Sigmoid colon (tissue), 4 donors: ENCODE results near the gene H6PD.

Experiments used
- POLR2A ChIP-seq, 2 donors: fragments of 450-650 bp; IDR thresholded peaks; one replicate each; pipeline ENCODE4 v1.6.1; 2016; ENCODE audit warnings: antibody characterized with exemption in 2 of 2, mild to moderate bottlenecking in 2 of 2, moderate library complexity in 2 of 2
- POLR2AphosphoS5 ChIP-seq, 4 donors: sonication (generic); formaldehyde crosslinking; IDR thresholded peaks; one replicate each; pipeline ENCODE4 v1.6.1; 2017; ENCODE audit warnings: antibody characterized with exemption in 4 of 4
- TF ChIP-seq, protein P1 (sequence below), 4 experiments: fragments of 450-650 bp in 3 of 4; fragments of 200-600 bp in 1 of 4; IDR thresholded peaks; one replicate each; pipeline ENCODE4 v1.5.1; 2016 to 2019; ENCODE audit warnings: antibody characterized with exemption in 4 of 4, mild to moderate bottlenecking in 3 of 4, moderate library complexity in 2 of 4

DNA sequence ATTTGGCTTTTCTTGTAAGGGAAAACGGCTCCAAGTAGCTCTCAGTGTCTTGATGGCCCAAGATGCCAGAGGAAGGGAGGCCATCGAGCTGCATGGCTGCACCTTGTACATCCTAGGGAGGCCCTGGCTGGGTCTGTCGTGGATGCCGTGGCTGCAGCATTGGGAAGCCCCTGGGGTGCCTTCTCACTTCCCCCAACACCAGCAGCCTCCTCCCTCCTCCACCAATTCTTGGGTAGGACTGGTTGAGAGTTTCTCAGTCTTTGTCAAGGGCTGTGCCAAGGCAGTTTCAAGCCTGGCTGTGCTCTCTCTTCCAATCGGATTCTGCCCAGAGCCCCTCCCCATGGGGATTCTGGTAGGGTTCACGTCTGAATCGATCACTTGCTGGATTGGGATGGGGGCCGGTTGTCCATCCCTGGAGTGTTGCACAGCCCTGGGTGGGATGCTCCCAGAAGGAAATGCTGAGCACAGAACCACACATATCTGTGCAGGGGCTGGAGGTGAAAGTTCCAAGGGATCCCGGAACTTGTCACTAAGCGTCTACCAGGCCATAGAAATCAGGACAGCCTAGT lies 44.1 kb downstream of the H6PD start:
- TF ChIP-seq POLR2A (IDR thresholded peaks at IDR 0.05): no peak
- TF ChIP-seq, protein P1, sequence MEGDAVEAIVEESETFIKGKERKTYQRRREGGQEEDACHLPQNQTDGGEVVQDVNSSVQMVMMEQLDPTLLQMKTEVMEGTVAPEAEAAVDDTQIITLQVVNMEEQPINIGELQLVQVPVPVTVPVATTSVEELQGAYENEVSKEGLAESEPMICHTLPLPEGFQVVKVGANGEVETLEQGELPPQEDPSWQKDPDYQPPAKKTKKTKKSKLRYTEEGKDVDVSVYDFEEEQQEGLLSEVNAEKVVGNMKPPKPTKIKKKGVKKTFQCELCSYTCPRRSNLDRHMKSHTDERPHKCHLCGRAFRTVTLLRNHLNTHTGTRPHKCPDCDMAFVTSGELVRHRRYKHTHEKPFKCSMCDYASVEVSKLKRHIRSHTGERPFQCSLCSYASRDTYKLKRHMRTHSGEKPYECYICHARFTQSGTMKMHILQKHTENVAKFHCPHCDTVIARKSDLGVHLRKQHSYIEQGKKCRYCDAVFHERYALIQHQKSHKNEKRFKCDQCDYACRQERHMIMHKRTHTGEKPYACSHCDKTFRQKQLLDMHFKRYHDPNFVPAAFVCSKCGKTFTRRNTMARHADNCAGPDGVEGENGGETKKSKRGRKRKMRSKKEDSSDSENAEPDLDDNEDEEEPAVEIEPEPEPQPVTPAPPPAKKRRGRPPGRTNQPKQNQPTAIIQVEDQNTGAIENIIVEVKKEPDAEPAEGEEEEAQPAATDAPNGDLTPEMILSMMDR (IDR thresholded peaks at IDR 0.05): no peak
- no peak for TF ChIP-seq POLR2AphosphoS5 (IDR thresholded peaks at IDR 0.05)
